Measurements from ENCODE around the gene RASSF5.

RASSF5 gene

DNA sequence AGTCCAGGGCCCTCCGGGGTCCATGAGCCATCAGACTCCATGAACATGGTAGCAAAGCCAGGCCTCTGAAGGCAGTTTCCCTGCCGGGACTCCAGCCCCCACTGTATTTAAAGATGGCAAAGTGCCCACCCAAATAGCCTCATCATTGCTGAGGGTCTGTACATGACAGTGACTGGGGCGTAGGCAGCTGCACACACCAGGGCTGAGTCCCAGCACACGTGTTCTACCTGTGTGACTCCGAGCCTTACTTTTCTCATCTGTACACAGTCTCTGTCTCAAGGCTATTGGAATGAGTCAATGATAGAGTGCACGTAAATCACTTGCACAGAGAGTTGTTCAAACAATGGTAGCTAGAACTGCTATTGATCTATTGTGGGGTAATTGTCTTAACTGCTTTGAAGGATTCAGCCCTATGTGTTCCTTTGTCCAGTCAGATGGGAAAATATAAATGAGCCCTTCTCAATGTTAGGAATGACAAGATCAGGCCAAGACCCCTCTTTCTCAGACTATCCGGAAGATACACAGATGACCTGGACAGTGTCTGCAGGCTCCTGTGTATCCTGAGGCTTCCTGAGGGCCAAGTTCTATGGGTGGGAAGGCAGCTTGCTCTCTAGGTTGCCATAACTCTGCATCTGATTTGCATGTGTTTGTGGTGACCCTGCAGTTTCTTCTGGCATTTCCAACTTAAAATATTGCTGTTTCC is 48.9 kb downstream of the RASSF5 start:
- intact Hi-C loops (cut with DNase I; ENCODE audit: low total_unique reads), result no loop called here
- no peaks in the 10 kb centered on the region for H3K36me3 ChIP-seq
- H3K27me3 ChIP-seq, result no peaks in the 10 kb centered on the region
- peaks cover 0 to 29% (median 19%) of the 10 kb centered on the region in 4 donors for H3K4me1 ChIP-seq
- DNase-seq, result no peak
- TF ChIP-seq, protein P1, sequence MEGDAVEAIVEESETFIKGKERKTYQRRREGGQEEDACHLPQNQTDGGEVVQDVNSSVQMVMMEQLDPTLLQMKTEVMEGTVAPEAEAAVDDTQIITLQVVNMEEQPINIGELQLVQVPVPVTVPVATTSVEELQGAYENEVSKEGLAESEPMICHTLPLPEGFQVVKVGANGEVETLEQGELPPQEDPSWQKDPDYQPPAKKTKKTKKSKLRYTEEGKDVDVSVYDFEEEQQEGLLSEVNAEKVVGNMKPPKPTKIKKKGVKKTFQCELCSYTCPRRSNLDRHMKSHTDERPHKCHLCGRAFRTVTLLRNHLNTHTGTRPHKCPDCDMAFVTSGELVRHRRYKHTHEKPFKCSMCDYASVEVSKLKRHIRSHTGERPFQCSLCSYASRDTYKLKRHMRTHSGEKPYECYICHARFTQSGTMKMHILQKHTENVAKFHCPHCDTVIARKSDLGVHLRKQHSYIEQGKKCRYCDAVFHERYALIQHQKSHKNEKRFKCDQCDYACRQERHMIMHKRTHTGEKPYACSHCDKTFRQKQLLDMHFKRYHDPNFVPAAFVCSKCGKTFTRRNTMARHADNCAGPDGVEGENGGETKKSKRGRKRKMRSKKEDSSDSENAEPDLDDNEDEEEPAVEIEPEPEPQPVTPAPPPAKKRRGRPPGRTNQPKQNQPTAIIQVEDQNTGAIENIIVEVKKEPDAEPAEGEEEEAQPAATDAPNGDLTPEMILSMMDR (IDR thresholded peaks at IDR 0.05), result no peak
- H3K27ac ChIP-seq, result peak overlapping the region in 1 of 2 donors; percentile 19
- peak overlapping the region in 1 of 2 donors; percentile 57 for H3K4me3 ChIP-seq
- H3K9me3 ChIP-seq, result no peaks in the 10 kb centered on the region

DNA sequence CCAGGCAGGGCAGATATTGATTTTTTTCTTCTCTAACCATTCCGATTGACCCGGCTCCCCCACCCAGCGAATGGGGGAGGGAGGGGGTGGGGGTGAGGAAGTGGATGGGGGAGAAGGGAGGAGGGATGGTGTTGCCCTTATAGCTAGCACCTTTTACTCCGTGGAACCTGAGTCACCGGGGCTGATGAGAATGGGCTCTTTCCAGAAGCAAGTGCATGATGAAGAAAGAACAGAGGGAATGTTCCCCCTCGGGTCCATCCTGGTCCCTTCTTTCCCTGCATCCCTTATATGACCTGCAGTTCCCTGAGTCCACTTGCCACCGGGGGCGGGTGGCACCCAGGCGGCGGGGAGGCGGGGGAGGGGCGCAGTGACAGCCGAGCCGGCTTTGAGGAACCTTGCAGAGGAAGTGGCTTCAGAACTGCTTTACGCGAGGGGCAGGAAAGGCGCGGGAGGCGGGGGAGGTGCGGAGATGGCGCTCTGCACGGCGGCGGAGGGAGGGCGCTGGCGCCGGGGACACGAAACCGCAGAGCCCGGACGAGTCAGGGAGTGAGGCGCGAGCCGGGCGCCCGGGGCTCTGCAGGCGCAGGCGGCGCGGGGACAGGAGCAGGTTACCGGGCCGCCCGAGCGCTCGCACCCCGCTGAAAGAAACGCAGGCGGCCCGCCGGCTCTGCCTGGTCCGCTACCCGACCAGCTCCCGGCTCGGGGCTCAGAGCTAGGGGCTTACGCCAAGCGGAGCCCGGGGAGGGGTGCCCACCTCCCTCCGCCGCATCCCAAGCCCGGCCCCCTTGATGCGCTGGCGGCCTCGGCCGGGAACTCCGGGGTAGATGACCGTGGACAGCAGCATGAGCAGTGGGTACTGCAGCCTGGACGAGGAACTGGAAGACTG is 49.7 kb downstream of the RASSF5 start:
- Histone ChIP-seq H3K4me3 (peak overlapping the region; percentile 49 to 57), H3K4me1 (peaks cover 0 to 29% (median 19%) of the 10 kb centered on the region in 4 donors), H3K9me3 (no peaks in the 10 kb centered on the region), H3K27me3 (no peaks in the 10 kb centered on the region), H3K27ac (peak overlapping the region; percentile 16 to 42), H3K36me3 (no peaks in the 10 kb centered on the region)
- intact Hi-C loops (cut with DNase I; ENCODE audit: low total_unique reads), result no loop called here
- DNase-seq, result peak; percentile 79 to 86
- TF ChIP-seq, protein P1 (IDR thresholded peaks at IDR 0.05), result no peak

DNA sequence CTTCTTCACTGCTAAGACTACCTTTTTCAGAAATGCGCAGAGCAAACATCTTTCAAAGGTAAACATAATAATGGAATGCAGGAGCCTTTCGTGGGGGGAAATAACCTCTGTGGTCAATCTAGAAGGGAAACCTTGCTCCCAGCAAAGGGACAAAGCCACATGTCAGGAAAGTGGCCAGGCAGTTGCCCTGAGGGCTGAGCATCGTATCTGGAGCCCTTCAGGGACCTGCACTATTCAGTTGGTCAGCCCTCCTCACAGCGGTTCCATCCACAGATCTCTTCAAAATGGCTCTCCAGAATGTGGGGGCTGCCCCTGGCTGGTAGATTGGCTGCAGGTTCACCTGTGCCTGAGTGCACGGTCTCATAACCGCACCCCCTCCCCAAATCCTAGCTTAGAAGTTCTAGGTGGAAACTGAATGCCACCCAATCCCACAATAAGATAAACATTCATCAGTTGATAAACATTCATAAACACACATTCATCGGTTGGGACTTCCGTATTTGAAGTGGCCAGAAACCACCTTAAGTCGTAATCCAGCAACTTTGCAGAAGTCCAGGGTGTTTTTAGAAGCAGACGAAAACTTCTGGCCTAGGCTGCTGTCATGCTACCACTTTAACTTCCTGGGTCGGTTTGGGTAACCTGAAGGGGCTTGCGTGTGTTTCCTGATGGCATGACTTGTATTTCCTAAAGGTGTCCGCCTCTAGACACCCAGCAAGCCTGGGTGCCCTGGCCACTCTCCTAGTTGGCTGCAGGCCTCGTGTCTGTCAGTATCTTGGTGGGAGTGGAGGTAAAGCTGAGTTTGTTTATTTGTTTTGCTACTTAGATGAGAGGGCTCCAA is 50.5 kb downstream of the RASSF5 start:
- H3K27ac ChIP-seq, result peak overlapping the region; percentile 16 to 42
- no peak for DNase-seq
- H3K4me1 ChIP-seq, result peaks cover 0 to 29% (median 19%) of the 10 kb centered on the region in 4 donors
- no peaks in the 10 kb centered on the region for H3K27me3 ChIP-seq
- H3K9me3 ChIP-seq, result no peaks in the 10 kb centered on the region
- TF ChIP-seq, protein P1 (IDR thresholded peaks at IDR 0.05), result no peak
- H3K4me3 ChIP-seq, result peak overlapping the region; percentile 49 to 57
- no peaks in the 10 kb centered on the region for H3K36me3 ChIP-seq
- intact Hi-C loops (cut with DNase I; ENCODE audit: low total_unique reads), result no loop called here

DNA sequence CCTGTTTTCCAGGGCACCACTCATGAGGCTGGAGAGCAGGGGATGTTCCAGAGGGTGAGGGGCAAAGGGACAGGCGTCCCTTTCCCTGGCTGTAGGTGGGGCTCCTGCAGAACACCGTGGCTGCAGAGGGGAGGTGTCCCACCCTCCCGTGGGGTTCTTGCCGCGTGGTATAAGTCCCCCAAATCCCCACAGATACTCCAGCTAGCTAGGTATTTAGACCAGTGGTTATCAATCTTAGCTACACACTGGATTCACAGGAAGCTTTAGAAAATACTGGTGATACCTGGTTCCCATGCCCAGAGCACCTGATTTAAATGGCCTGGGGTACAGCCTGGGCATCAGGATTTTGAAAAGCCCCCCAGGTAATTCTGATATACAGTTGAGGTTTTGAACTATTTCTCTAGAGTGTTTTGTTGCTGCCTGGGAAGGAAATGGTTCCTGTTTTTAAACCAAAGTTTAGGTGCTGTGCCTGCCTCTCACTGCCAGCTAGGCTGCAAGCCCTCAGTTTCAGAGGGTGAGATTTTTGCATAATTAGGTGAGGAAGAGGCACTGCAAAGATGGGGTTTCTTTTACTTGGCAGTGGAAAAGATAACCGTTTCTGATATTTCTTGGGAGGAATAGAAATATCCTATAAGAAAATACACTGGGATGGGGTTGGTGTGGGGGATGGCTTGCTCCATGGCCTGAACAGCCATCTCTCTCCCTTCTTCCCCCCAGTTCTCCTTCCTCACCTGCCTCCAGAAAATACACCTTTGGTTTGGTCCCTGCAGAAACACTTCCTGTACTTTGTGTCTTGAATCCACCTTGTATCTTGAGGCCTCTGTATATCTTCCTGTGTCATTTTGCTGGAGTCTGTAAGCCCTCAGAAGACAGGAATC is 51.7 kb downstream of the RASSF5 start:
- intact Hi-C loops (cut with DNase I; ENCODE audit: low total_unique reads), result no loop called here
- no peak overlapping the region for H3K27ac ChIP-seq

More for the DNA sequence above, 51.7 kb downstream of the RASSF5 start:
- Histone ChIP-seq H3K36me3 (no peaks in the 10 kb centered on the region), H3K4me1 (peaks cover 0 to 29% (median 19%) of the 10 kb centered on the region in 4 donors), H3K9me3 (no peaks in the 10 kb centered on the region), H3K27me3 (no peaks in the 10 kb centered on the region), H3K4me3 (no peak overlapping the region)
- TF ChIP-seq, protein P1 (IDR thresholded peaks at IDR 0.05), result no peak
- no peak for DNase-seq
